Measurements from ENCODE around the gene TSPAN31. TPM values are rescaled to one million over a fixed set of nuclear protein-coding genes. Genes with fewer than 3 reads are reported as not detected.
"Not testable (repeated sequence)": the region's sequence is repeated elsewhere in the genome, so short reads cannot be mapped to it uniquely, and the experiment has no call there.

The TSPAN31 gene
- 20.1 TPM for polyA plus RNA-seq (2013, experiment 1 of 2)
- polyA plus RNA-seq (2013, experiment 2 of 2) = 20.0 TPM

- WGBS, 2 experiments (ENCODE audit: insufficient coverage in 2 of 2) = 7 to 9% methylated on average over 20 to 23 of the region's 29 CpGs
- H3K9me3 ChIP-seq (ENCODE audit: control insufficient read depth, low read length) = no peaks in the 10 kb centered on the region
- peak within 1 kb of the TSS; percentile 55 for H3K4me3 ChIP-seq (ENCODE audit: extremely low read depth, insufficient read depth, low read length, poor library complexity, severe bottlenecking)
- no peaks in the 10 kb centered on the region for H3K4me1 ChIP-seq (ENCODE audit: control insufficient read depth, insufficient read depth, low read length, poor library complexity, severe bottlenecking)
- H3K27ac ChIP-seq (ENCODE audit: low read depth, low read length, severe bottlenecking) = peak within 1 kb of the TSS; percentile 89
- peaks cover 44% of the 10 kb centered on the region for H3K36me3 ChIP-seq (ENCODE audit: control insufficient read depth, insufficient read depth, low read length)
Observed at GRCh38 chr12:57744777-57745484, at the start of gene TSPAN31. Gene TSPAN31 (plus strand): TSS chr12:57745039. CDS start chr12:57745155, 116 bp downstream.

DNA sequence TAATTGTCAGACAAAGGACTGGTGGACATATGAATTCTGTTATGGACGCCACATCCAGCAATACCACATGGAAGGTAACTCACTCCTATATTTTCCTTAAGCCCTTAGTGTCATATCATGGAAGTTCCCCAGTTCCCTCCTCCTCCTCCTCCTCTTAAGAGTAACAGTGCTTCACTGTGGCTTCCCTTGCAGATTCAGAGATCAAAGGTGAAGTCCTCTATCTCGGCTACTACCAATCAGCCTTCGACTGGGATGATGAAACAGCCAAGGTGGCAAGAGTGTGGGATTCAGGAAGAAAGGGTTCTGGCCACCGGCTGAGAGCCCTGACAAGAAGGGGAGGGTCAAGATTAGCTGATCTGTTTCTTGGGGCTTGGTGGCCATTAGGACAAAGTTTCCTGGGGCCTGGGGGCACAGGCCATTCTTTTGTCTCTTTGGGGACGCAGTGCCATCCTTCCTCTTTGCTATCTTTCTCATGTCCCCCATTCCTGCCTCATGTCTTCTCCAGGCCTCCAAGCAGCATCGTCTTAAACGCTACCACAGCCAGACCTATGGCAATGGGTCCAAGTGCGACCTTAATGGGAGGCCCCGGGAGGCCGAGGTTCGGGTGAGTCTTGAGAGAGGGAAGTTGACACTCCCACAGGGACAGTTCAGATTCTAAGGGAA lies 48.9 kb upstream of the TSPAN31 start:
- Histone ChIP-seq H3K4me1 (ENCODE audit: control insufficient read depth, insufficient read depth, low read length, poor library complexity, severe bottlenecking) (no peaks in the 10 kb centered on the region), H3K36me3 (ENCODE audit: control insufficient read depth, insufficient read depth, low read length) (peaks cover 22% of the 10 kb centered on the region), H3K9me3 (ENCODE audit: control insufficient read depth, low read length) (peaks cover 5% of the 10 kb centered on the region), H3K27ac (ENCODE audit: low read depth, low read length, severe bottlenecking) (no peak overlapping the region), H3K4me3 (ENCODE audit: extremely low read depth, insufficient read depth, low read length, poor library complexity, severe bottlenecking) (no peak overlapping the region)
- 97 to 99% methylated on average over 9 to 10 of the region's 11 CpGs for WGBS, 2 experiments (ENCODE audit: insufficient coverage in 2 of 2)

DNA sequence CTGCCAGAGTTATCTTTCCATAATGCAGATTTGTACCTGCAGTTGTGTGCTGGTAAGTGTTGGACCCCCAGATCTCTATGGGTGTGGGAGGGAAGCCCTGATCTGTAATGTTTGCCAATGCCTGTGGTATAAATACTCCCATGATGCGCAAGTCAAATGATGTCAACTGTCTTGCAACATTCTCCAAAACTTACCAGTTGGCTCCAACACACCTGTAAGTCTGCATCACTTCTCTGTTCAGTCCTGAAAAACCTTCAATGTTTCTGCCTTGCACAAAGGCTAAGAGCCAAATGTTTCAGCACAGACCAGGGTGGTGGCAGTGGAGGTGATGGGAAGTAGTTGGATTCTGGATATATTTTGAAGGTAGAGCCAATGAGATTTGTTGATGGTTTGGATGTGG lies 47.8 kb upstream of the TSPAN31 start:
- H3K4me3 ChIP-seq (ENCODE audit: extremely low read depth, insufficient read depth, low read length, poor library complexity, severe bottlenecking) = no peak overlapping the region
- H3K9me3 ChIP-seq (ENCODE audit: control insufficient read depth, low read length) = no peaks in the 10 kb centered on the region
- H3K4me1 ChIP-seq (ENCODE audit: control insufficient read depth, insufficient read depth, low read length, poor library complexity, severe bottlenecking) = no peaks in the 10 kb centered on the region
- 88 to 100% methylated on average over 1 of the region's 1 CpG for WGBS, 2 experiments (ENCODE audit: insufficient coverage in 2 of 2)
- no peak overlapping the region for H3K27ac ChIP-seq (ENCODE audit: low read depth, low read length, severe bottlenecking)
- peaks cover 22% of the 10 kb centered on the region for H3K36me3 ChIP-seq (ENCODE audit: control insufficient read depth, insufficient read depth, low read length)

GRCh38 chr12:57698414-57698813 lies 46.4 kb upstream of the TSPAN31 start:
- H3K9me3 ChIP-seq (ENCODE audit: control insufficient read depth, low read length) = peaks cover 2% of the 10 kb centered on the region
- H3K4me1 ChIP-seq (ENCODE audit: control insufficient read depth, insufficient read depth, low read length, poor library complexity, severe bottlenecking) = no peaks in the 10 kb centered on the region
- WGBS, 2 experiments (ENCODE audit: insufficient coverage in 2 of 2) = 96 to 98% methylated on average over 3 of the region's 3 CpGs
- H3K36me3 ChIP-seq (ENCODE audit: control insufficient read depth, insufficient read depth, low read length) = peaks cover 28% of the 10 kb centered on the region
- H3K27ac ChIP-seq (ENCODE audit: low read depth, low read length, severe bottlenecking) = no peak overlapping the region
- no peak overlapping the region for H3K4me3 ChIP-seq (ENCODE audit: extremely low read depth, insufficient read depth, low read length, poor library complexity, severe bottlenecking)

GRCh38 chr12:57700317-57700716 lies 44.5 kb upstream of the TSPAN31 start:
- Histone ChIP-seq H3K9me3 (ENCODE audit: control insufficient read depth, low read length) (peaks cover 11% of the 10 kb centered on the region), H3K4me1 (ENCODE audit: control insufficient read depth, insufficient read depth, low read length, poor library complexity, severe bottlenecking) (no peaks in the 10 kb centered on the region), H3K4me3 (ENCODE audit: extremely low read depth, insufficient read depth, low read length, poor library complexity, severe bottlenecking) (no peak overlapping the region), H3K27ac (ENCODE audit: low read depth, low read length, severe bottlenecking) (no peak overlapping the region), H3K36me3 (ENCODE audit: control insufficient read depth, insufficient read depth, low read length) (peaks cover 38% of the 10 kb centered on the region)
- WGBS, 2 experiments (ENCODE audit: insufficient coverage in 2 of 2) = 90 to 100% methylated on average over 1 to 2 of the region's 2 CpGs

DNA sequence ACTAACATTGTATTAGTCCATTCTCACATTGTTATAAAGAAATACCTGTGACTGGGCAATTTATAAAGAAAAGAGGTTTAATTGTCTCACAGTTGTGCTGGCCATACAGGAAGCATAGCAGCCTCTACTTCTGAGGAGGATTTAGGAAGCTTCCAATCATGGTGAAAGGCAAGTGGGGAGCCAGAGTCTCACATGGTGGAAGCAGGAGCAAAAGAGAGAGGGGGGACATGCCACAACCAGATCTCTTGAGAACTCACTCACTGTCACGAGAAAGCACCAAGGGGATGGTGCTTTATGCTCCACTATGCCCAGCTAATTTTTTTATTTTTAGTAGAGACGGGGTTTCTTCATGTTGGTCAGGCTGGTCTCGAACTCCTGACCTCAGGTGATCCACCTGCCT lies 37.6 kb upstream of the TSPAN31 start:
- no peak overlapping the region for H3K4me3 ChIP-seq (ENCODE audit: extremely low read depth, insufficient read depth, low read length, poor library complexity, severe bottlenecking)
- H3K27ac ChIP-seq (ENCODE audit: low read depth, low read length, severe bottlenecking) = no peak overlapping the region
- WGBS, 2 experiments (ENCODE audit: insufficient coverage in 2 of 2) = 95 to 97% methylated on average over 3 of the region's 3 CpGs
- H3K36me3 ChIP-seq (ENCODE audit: control insufficient read depth, insufficient read depth, low read length) = peaks cover 31% of the 10 kb centered on the region
- no peaks in the 10 kb centered on the region for H3K4me1 ChIP-seq (ENCODE audit: control insufficient read depth, insufficient read depth, low read length, poor library complexity, severe bottlenecking)
- H3K9me3 ChIP-seq (ENCODE audit: control insufficient read depth, low read length) = peaks cover 11% of the 10 kb centered on the region

DNA sequence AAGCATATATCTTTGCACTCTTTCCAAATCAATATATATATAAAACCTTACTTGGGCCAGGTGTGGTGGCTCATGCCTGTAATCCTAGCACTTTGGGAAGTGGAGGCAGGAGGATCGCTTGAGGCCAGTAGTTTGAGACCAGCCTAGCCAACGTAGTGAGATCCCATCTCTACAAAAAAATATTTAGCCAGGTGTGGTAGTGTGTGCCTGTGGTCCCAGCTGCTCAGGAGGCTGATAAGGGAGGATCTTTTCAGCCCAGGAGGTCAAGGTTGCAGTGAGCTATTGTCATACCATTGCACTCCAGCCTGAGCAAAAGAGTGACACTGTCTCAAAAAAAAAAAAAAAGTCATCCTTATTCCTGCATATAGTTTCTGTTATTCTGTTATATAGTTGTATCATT lies 36.5 kb upstream of the TSPAN31 start:
- Histone ChIP-seq H3K9me3 (ENCODE audit: control insufficient read depth, low read length) (peaks cover 10% of the 10 kb centered on the region), H3K4me1 (ENCODE audit: control insufficient read depth, insufficient read depth, low read length, poor library complexity, severe bottlenecking) (no peaks in the 10 kb centered on the region), H3K27ac (ENCODE audit: low read depth, low read length, severe bottlenecking) (no peak overlapping the region), H3K4me3 (ENCODE audit: extremely low read depth, insufficient read depth, low read length, poor library complexity, severe bottlenecking) (no peak overlapping the region), H3K36me3 (ENCODE audit: control insufficient read depth, insufficient read depth, low read length) (peaks cover 28% of the 10 kb centered on the region)
- no CpG with 5 or more reads among the region's 2 CpGs for WGBS, 2 experiments (ENCODE audit: insufficient coverage in 2 of 2)

DNA sequence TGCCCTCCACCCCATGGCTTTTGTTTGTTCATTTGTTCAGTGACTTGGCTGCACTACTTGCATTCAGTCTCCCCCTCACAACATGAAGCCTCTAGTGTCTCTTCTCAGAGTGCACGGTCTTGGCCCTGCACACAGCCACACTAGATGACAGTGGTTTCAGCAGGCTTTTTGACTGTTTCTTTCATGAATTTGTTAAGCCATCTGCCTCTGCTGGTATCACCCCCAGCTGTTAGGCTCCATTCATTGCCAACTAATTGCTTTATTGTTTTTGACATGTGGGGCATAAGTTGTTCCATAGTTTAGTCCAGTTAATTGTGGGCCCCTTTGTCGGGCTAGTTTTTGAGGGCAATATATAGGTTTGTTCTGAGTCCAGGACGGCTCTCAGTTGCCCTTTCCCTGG lies 32.1 kb upstream of the TSPAN31 start:
- Histone ChIP-seq H3K4me1 (ENCODE audit: control insufficient read depth, insufficient read depth, low read length, poor library complexity, severe bottlenecking) (no peaks in the 10 kb centered on the region), H3K4me3 (ENCODE audit: extremely low read depth, insufficient read depth, low read length, poor library complexity, severe bottlenecking) (no peak overlapping the region), H3K27ac (ENCODE audit: low read depth, low read length, severe bottlenecking) (no peak overlapping the region), H3K9me3 (ENCODE audit: control insufficient read depth, low read length) (no peaks in the 10 kb centered on the region), H3K36me3 (ENCODE audit: control insufficient read depth, insufficient read depth, low read length) (peaks cover 42% of the 10 kb centered on the region)
- 89 to 92% methylated on average over 3 of the region's 3 CpGs for whole genome bisulfite sequencing, 2 experiments (ENCODE audit: insufficient coverage in 2 of 2)

- Histone ChIP-seq H3K27ac (ENCODE audit: low read depth, low read length, severe bottlenecking) (no peak overlapping the region), H3K36me3 (ENCODE audit: control insufficient read depth, insufficient read depth, low read length) (peaks cover 46% of the 10 kb centered on the region), H3K4me3 (ENCODE audit: extremely low read depth, insufficient read depth, low read length, poor library complexity, severe bottlenecking) (no peak overlapping the region), H3K9me3 (ENCODE audit: control insufficient read depth, low read length) (no peaks in the 10 kb centered on the region), H3K4me1 (ENCODE audit: control insufficient read depth, insufficient read depth, low read length, poor library complexity, severe bottlenecking) (no peaks in the 10 kb centered on the region)
- 81 to 86% methylated on average over 1 to 3 of the region's 5 CpGs for WGBS, 2 experiments (ENCODE audit: insufficient coverage in 2 of 2)
Observed at GRCh38 chr12:57713209-57713608, 31.6 kb upstream of the TSPAN31 start.

- not testable (repeated sequence) for H3K4me3 ChIP-seq (ENCODE audit: extremely low read depth, insufficient read depth, low read length, poor library complexity, severe bottlenecking); H3K27ac ChIP-seq (ENCODE audit: low read depth, low read length, severe bottlenecking); H3K4me1 ChIP-seq (ENCODE audit: control insufficient read depth, insufficient read depth, low read length, poor library complexity, severe bottlenecking); H3K9me3 ChIP-seq (ENCODE audit: control insufficient read depth, low read length)
- peaks cover 63% of the 10 kb centered on the region for H3K36me3 ChIP-seq (ENCODE audit: control insufficient read depth, insufficient read depth, low read length)
- 98 to 100% methylated on average over 1 to 5 of the region's 6 CpGs for WGBS, 2 experiments (ENCODE audit: insufficient coverage in 2 of 2)
Observed at GRCh38 chr12:57715036-57715748, 29.6 kb upstream of the TSPAN31 start.
